B cell (primary cell): Measurements from ENCODE around the gene TVP23C. TPM values are rescaled to one million over a fixed set of nuclear protein-coding genes. Genes with fewer than 3 reads are reported as not detected.

ENCODE experiments used
- ATAC-seq: fragments of 200-7000 bp; cut with Tn5 transposase; one replicate; pipeline ENCODE4 v1.10.0; 2021; ENCODE audit warnings: low read depth, mild to moderate bottlenecking, moderate number of reproducible peaks, moderate library complexity
- CTCF ChIA-PET: fragments of 350-600 bp; sonication (Branson Sonifier 250); formaldehyde crosslinking; loops from one replicate; lab custom pipeline; 2021; ENCODE audit warnings: antibody characterized with exemption, inconsistent platforms; lab: Charles Lee
- POLR2A ChIA-PET: fragments of 350-600 bp; sonication (Branson Sonifier 250); formaldehyde crosslinking; loops from one replicate; lab custom pipeline; 2021; ENCODE audit warnings: antibody characterized with exemption; lab: Charles Lee
- DNase-seq: peaks from one replicate; pipeline ENCODE4 v3.0.0; 2013
- H2AFZ ChIP-seq: 2 replicates; pipeline ENCODE4 v1.6.1; 2012; ENCODE audit warnings: mild to moderate bottlenecking, low read depth, low read length; ENCODE audit not compliant: insufficient read depth, poor library complexity, severe bottlenecking
- H3K27ac ChIP-seq, 2 donors: 1 replicate in 1 of 2; 2 replicates in 1 of 2; pipeline ENCODE4 v1.5.1; 2012 to 2013; ENCODE audit warnings: low read length in 2 of 2, mild to moderate bottlenecking in 2 of 2, moderate library complexity in 1 of 2
- H3K27me3 ChIP-seq, 4 experiments: fragments of 200-600 bp in 1 of 4; sonication (generic) in 1 of 4; replicated peaks in 1 of 4; 1 replicate in 2 of 4; 2 replicates in 2 of 4; pipeline versions ENCODE4 v1.6.1 to v1.7.0; 2013 to 2016; ENCODE audit warnings: low read length in 3 of 4, mild to moderate bottlenecking in 2 of 4, mixed read lengths in 1 of 4, moderate library complexity in 1 of 4; ENCODE audit not compliant: insufficient read depth in 4 of 4, control insufficient read depth in 3 of 4; ENCODE audit errors: control extremely low read depth in 1 of 4
- H3K36me3 ChIP-seq, 2 experiments: replicated peaks in 1 of 2; 1 replicate in 1 of 2; 2 replicates in 1 of 2; pipeline versions ENCODE4 v1.6.1 to v1.7.1; 2013; ENCODE audit warnings: low read length in 1 of 2; ENCODE audit not compliant: insufficient read depth in 2 of 2, control insufficient read depth in 1 of 2; ENCODE audit errors: control extremely low read depth in 1 of 2, extremely low read depth in 1 of 2
- H3K4me1 ChIP-seq, 2 donors: fragments of 200-600 bp in 1 of 2; sonication (generic) in 1 of 2; 1 replicate in 1 of 2; 2 replicates in 1 of 2; pipeline versions ENCODE4 v1.5.1 to v1.6.1; 2013 to 2017; ENCODE audit warnings: low read length in 2 of 2; ENCODE audit not compliant: control insufficient read depth in 2 of 2, insufficient read depth in 2 of 2
- H3K4me2 ChIP-seq: replicated peaks from 2 replicates; pipeline ENCODE3; 2012; ENCODE audit warnings: mild to moderate bottlenecking, low read depth, low read length; ENCODE audit not compliant: poor library complexity, severe bottlenecking
- H3K4me3 ChIP-seq, 5 experiments: fragments of 200-600 bp in 1 of 5; sonication (generic) in 1 of 5; 1 replicate in 3 of 5; 2 replicates in 2 of 5; pipeline versions ENCODE4 v1.5.1 to v1.7.0; 2011 to 2016; ENCODE audit warnings: low read length in 4 of 5, mild to moderate bottlenecking in 4 of 5, low read depth in 2 of 5, control low read depth in 1 of 5, moderate library complexity in 1 of 5; ENCODE audit not compliant: insufficient read depth in 1 of 5; ENCODE audit errors: control extremely low read depth in 1 of 5, extremely low read depth in 1 of 5
- H3K79me2 ChIP-seq: fragments of 200-600 bp; sonication (generic); one replicate; pipeline ENCODE4 v1.6.0; 2016; ENCODE audit warnings: low read length; ENCODE audit not compliant: control insufficient read depth, insufficient read depth
- H3K9ac ChIP-seq: fragments of 200-600 bp; sonication (generic); 2 replicates; pipeline ENCODE4 v1.6.1; 2017; ENCODE audit warnings: mild to moderate bottlenecking, low read length, moderate library complexity
- H3K9me3 ChIP-seq, 3 donors: one replicate each; pipeline versions ENCODE4 v1.6.1 to v1.7.1; 2013; ENCODE audit warnings: low read length in 2 of 3; ENCODE audit not compliant: control insufficient read depth in 2 of 3, insufficient read depth in 1 of 3; ENCODE audit errors: control extremely low read depth in 1 of 3
- H4K20me1 ChIP-seq: 2 replicates; pipeline ENCODE4 v1.6.0; 2012; ENCODE audit warnings: mild to moderate bottlenecking, low read length; ENCODE audit not compliant: insufficient read depth, control insufficient read depth, poor library complexity, severe bottlenecking
- H3K27ac Mint-ChIP-seq: one replicate; pipeline ENCODE4 v1.8.0; 2021; ENCODE audit warnings: mixed read lengths
- H3K27me3 Mint-ChIP-seq: one replicate; pipeline ENCODE4 v1.8.0; 2021; ENCODE audit warnings: mixed read lengths
- H3K4me1 Mint-ChIP-seq: one replicate; pipeline ENCODE4 v1.8.0; 2021; ENCODE audit warnings: mixed read lengths
- H3K4me3 Mint-ChIP-seq: one replicate; pipeline ENCODE4 v1.8.0; 2021; ENCODE audit warnings: mixed read lengths
- H3K9me3 Mint-ChIP-seq: one replicate; pipeline ENCODE4 v1.8.0; 2022; ENCODE audit warnings: mixed read lengths; ENCODE audit not compliant: insufficient read depth
- CTCF ChIP-seq: fragments of 200-600 bp; IDR thresholded peaks from one replicate; pipeline ENCODE4 v1.8.0; 2022; ENCODE audit warnings: antibody characterized with exemption, mild to moderate bottlenecking
- EZH2 ChIP-seq: IDR thresholded peaks from 2 replicates; pipeline ENCODE4 v1.6.1; 2012; ENCODE audit warnings: borderline replicate concordance, low read depth, mild to moderate bottlenecking, moderate library complexity, low read length; ENCODE audit not compliant: insufficient read depth, poor library complexity, severe bottlenecking
- WGBS: methylation state at CpG from one replicate; pipeline ENCODE4 v1.1.5; 2013; ENCODE audit warnings: missing lambda C conversion rate; ENCODE audit not compliant: insufficient coverage; 5-methylcytosine and 5-hydroxymethylcytosine counted together
- intact Hi-C: fragments of 100-400 bp; cut with micrococcal nuclease; formaldehyde crosslinking; loops from one replicate; pipeline ENCODE4 v1.10.0; 2022
- polyA plus RNA-seq: library from polyadenylated mRNA; depleted of rRNA; stranded (reverse); fragments of >200 nt; gene quantifications from 2 replicates; pipeline ENCODE4 v1.2.3, GENCODE V29; 2012
- total RNA-seq, 2 donors: library from RNA; stranded (reverse); fragments of 120-200 nt in 1 of 2; gene quantifications; 1 replicate in 1 of 2; 2 replicates in 1 of 2; pipeline versions ENCODE4 v1.2.3 to v1.2.4, GENCODE V29; 2013 to 2022

Gene TVP23C
- total and polyA plus RNA-seq, 2 donors (not counting 1 experiment from before 2014, with no cell fraction given), result 8.6 to 30.9 TPM

GRCh38 chr17:15512071-15512709 is 51.1 kb downstream of the TVP23C start:
- WGBS, result 100% methylated on average over 2 of the region's 4 CpGs
- no peak for ATAC-seq

More at GRCh38 chr17:15512071-15512709, 51.1 kb downstream of the TVP23C start:
- TF ChIP-seq EZH2 (no peak), CTCF (no peak)
- H4K20me1 ChIP-seq, result no peaks in the 10 kb centered on the region
- H3K27ac ChIP-seq, result no peak overlapping the region
- no peaks in the 10 kb centered on the region for H3K9me3 ChIP-seq
- ChIA-PET CTCF (no interaction called here), POLR2A (no interaction called here)
- Mint-ChIP-seq H3K9me3 (no peaks in the 10 kb centered on the region), H3K27ac (no peak overlapping the region), H3K27me3 (no peaks in the 10 kb centered on the region), H3K4me1 (peaks cover 2% of the 10 kb centered on the region), H3K4me3 (no peak overlapping the region)
- H3K4me2 ChIP-seq, result no peak overlapping the region
- H3K27me3 ChIP-seq, result no peaks in the 10 kb centered on the region
- peaks cover 0 to 7% of the 10 kb centered on the region in 2 experiments for H3K36me3 ChIP-seq
- H3K4me3 ChIP-seq, result no peak overlapping the region
- no peak for DNase-seq
- no peaks in the 10 kb centered on the region for H3K79me2 ChIP-seq
- no peak overlapping the region for H3K9ac ChIP-seq
- intact Hi-C loops, result no loop called here
- H2AFZ ChIP-seq, result no peak overlapping the region
- H3K4me1 ChIP-seq, result no peaks in the 10 kb centered on the region
